OCI-LY1 (cell line): ENCODE measurements around the gene PARN.

Experiments
- H2AFZ ChIP-seq: fragments of 200-600 bp; sonication (generic), shearing (Covaris generic); 2 replicates; pipeline ENCODE4 v1.6.0; 2014; ENCODE audit warnings: antibody characterized with exemption, mild to moderate bottlenecking, low read length
- H3F3A ChIP-seq: fragments of 200-600 bp; sonication (generic), shearing (Covaris generic); 2 replicates; pipeline ENCODE4 v1.6.0; 2014; ENCODE audit warnings: mild to moderate bottlenecking, antibody characterized with exemption, low read length, moderate library complexity; ENCODE audit not compliant: insufficient read depth
- H3K27ac ChIP-seq: fragments of 200-600 bp; sonication (generic); 2 replicates; pipeline ENCODE4 v1.5.1; 2014; ENCODE audit warnings: low read length, mixed run types, mild to moderate bottlenecking, low read depth; ENCODE audit not compliant: poor library complexity, severe bottlenecking
- H3K27me3 ChIP-seq: fragments of 200-600 bp; sonication (generic); 2 replicates; pipeline ENCODE4 v1.6.0; 2014; ENCODE audit warnings: antibody characterized with exemption, mild to moderate bottlenecking, low read length, moderate library complexity; ENCODE audit not compliant: insufficient read depth
- H3K36me3 ChIP-seq: fragments of 200-600 bp; sonication (generic); 2 replicates; pipeline ENCODE4 v1.6.1; 2014; ENCODE audit warnings: mild to moderate bottlenecking, antibody characterized with exemption, low read length, moderate library complexity, mixed read lengths; ENCODE audit not compliant: insufficient read depth
- H3K4me1 ChIP-seq: fragments of 200-600 bp; sonication (generic); 2 replicates; pipeline ENCODE4 v1.5.1; 2014; ENCODE audit warnings: mild to moderate bottlenecking, low read length, moderate library complexity; ENCODE audit not compliant: insufficient read depth, severe bottlenecking
- H3K4me2 ChIP-seq: fragments of 200-600 bp; sonication (generic), shearing (Covaris generic); 2 replicates; pipeline ENCODE4 v1.6.1; 2014; ENCODE audit warnings: low read length
- H3K4me3 ChIP-seq: fragments of 200-600 bp; sonication (generic); 2 replicates; pipeline ENCODE4 v1.5.1; 2014; ENCODE audit warnings: low read length, low read depth, mild to moderate bottlenecking, mixed read lengths; ENCODE audit not compliant: poor library complexity, severe bottlenecking
- H3K79me2 ChIP-seq: fragments of 200-600 bp; shearing (Covaris generic); 2 replicates; pipeline ENCODE4 v1.6.1; 2016; ENCODE audit warnings: mixed run types, low read length, mixed read lengths; ENCODE audit not compliant: insufficient read depth
- H3K9ac ChIP-seq: fragments of 200-600 bp; sonication (generic), shearing (Covaris generic); 2 replicates; pipeline ENCODE4 v1.6.1; 2014; ENCODE audit warnings: mild to moderate bottlenecking, low read length, mixed read lengths
- H3K9me2 ChIP-seq: fragments of 200-600 bp; sonication (generic), shearing (Covaris generic); 2 replicates; pipeline ENCODE4 v1.6.1; 2014; ENCODE audit warnings: low read depth, mild to moderate bottlenecking, low read length, mixed read lengths
- H3K9me3 ChIP-seq: fragments of 200-600 bp; shearing (Covaris generic); 2 replicates; pipeline ENCODE4 v1.6.1; 2014; ENCODE audit warnings: low read length, mixed read lengths
- H4K20me1 ChIP-seq: fragments of 200-600 bp; sonication (generic), shearing (Covaris generic); 2 replicates; pipeline ENCODE4 v1.6.0; 2016; ENCODE audit warnings: mild to moderate bottlenecking, low read length; ENCODE audit not compliant: insufficient read depth
- CTCF ChIP-seq: fragments of 200-600 bp; sonication (generic), shearing (Covaris generic); IDR thresholded peaks from 2 replicates; pipeline ENCODE4 v1.5.1; 2017; ENCODE audit warnings: mild to moderate bottlenecking, antibody characterized with exemption, low read length, moderate library complexity, mixed read lengths
- EZH2 ChIP-seq: fragments of 200-600 bp; sonication (generic), shearing (Covaris generic); IDR thresholded peaks from 2 replicates; pipeline ENCODE4 v1.8.0; 2017; ENCODE audit warnings: borderline replicate concordance, mixed run types, mild to moderate bottlenecking, antibody characterized with exemption, low read length, moderate library complexity, mixed read lengths

PARN gene

DNA sequence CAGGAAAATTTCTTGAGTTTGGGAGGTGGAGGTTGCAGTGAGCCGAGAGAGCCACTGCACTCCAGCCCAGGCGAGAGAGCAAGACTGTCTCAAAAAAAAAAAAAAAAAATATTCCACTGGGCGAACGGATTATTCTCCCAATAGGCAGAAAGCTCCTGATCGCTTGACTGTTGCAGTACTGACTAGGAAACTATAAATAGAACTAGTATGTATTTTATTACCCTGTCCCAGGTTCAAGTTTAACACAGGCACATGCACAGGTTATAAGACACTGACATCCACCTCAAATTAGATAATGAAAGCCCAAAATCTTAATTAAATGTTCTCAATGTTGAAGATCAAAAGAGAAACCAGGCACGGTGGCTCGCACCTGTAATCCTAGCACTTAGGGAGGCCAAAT lies 11.5 kb downstream of the PARN start:
- Histone ChIP-seq H3K9me2 (no peaks in the 10 kb centered on the region), H3K36me3 (peaks cover 88% of the 10 kb centered on the region), H4K20me1 (no peaks in the 10 kb centered on the region)

GRCh38 chr16:14616280-14616679 lies 13.8 kb downstream of the PARN start:
- H3K4me1 ChIP-seq = peaks cover 12% of the 10 kb centered on the region
- no peaks in the 10 kb centered on the region for H3K9me3 ChIP-seq
- no peak overlapping the region for H2AFZ ChIP-seq
- no peak overlapping the region for H3K9ac ChIP-seq
- peaks cover 79% of the 10 kb centered on the region for H3K36me3 ChIP-seq
- no peaks in the 10 kb centered on the region for H3K27me3 ChIP-seq
- H3K4me2 ChIP-seq = no peak overlapping the region
- H3F3A ChIP-seq = no peaks in the 10 kb centered on the region
- no peak overlapping the region for H3K4me3 ChIP-seq
- TF ChIP-seq CTCF (no peak), EZH2 (no peak)
- no peaks in the 10 kb centered on the region for H3K9me2 ChIP-seq
- H3K79me2 ChIP-seq = no peaks in the 10 kb centered on the region
- H4K20me1 ChIP-seq = no peaks in the 10 kb centered on the region
- H3K27ac ChIP-seq = no peak overlapping the region

More for the DNA sequence above, 11.5 kb downstream of the PARN start:
- TF ChIP-seq CTCF = no peak
- TF ChIP-seq EZH2 = no peak
- H3K27ac ChIP-seq = no peak overlapping the region
- no peaks in the 10 kb centered on the region for H3K9me3 ChIP-seq
- no peaks in the 10 kb centered on the region for H3K27me3 ChIP-seq
- no peak overlapping the region for H3K4me2 ChIP-seq
- H3K9ac ChIP-seq = no peak overlapping the region
- H3K79me2 ChIP-seq = no peaks in the 10 kb centered on the region
- H3K4me3 ChIP-seq = no peak overlapping the region
- H2AFZ ChIP-seq = no peak overlapping the region
- no peaks in the 10 kb centered on the region for H3F3A ChIP-seq
- peaks cover 6% of the 10 kb centered on the region for H3K4me1 ChIP-seq

GRCh38 chr16:14613991-14614390 lies 16.1 kb downstream of the PARN start:
- no peak overlapping the region for H3K4me3 ChIP-seq
- no peaks in the 10 kb centered on the region for H3K27me3 ChIP-seq
- peaks cover under 1% of the 10 kb centered on the region; the same call in 1 of the 2 replicates for H3F3A ChIP-seq
- no peaks in the 10 kb centered on the region for H3K79me2 ChIP-seq
- no peak overlapping the region for H2AFZ ChIP-seq
- H3K36me3 ChIP-seq = peaks cover 74% of the 10 kb centered on the region
- TF ChIP-seq CTCF (no peak), EZH2 (no peak)
- H3K9ac ChIP-seq = no peak overlapping the region
- H4K20me1 ChIP-seq = no peaks in the 10 kb centered on the region
- H3K9me2 ChIP-seq = no peaks in the 10 kb centered on the region
- H3K4me1 ChIP-seq = peaks cover 29% of the 10 kb centered on the region
- no peaks in the 10 kb centered on the region for H3K9me3 ChIP-seq
- no peak overlapping the region for H3K27ac ChIP-seq
- H3K4me2 ChIP-seq = no peak overlapping the region
